Epithelial cell of prostate (primary cell): ENCODE results near the gene ATF4.

Source experiments
- DNase-seq: peaks from one replicate; pipeline ENCODE4 v3.0.0-alpha.2; 2011; ENCODE audit warnings: low read depth, low spot score
- H3K27ac ChIP-seq: fragments of 450-650 bp; 2 replicates; pipeline ENCODE4 v1.5.1; 2017; ENCODE audit warnings: mild to moderate bottlenecking

ATF4 gene

GRCh38 chr22:39546889-39547586 lies 26.7 kb downstream of the ATF4 start:
- DNase-seq = no peak
- no peak overlapping the region for H3K27ac ChIP-seq

- DNase-seq = no peak
- H3K27ac ChIP-seq = no peak overlapping the region
These were observed 27.2 kb downstream of the ATF4 start for GRCh38 chr22:39547587-39547947.

- no peak for DNase-seq
These were observed 33.1 kb downstream of the ATF4 start for GRCh38 chr22:39553429-39553828.

GRCh38 chr22:39554151-39554550 lies 33.8 kb downstream of the ATF4 start:
- H3K27ac ChIP-seq = no peak overlapping the region

More at GRCh38 chr22:39553429-39553828, 33.1 kb downstream of the ATF4 start:
- no peak overlapping the region for H3K27ac ChIP-seq

GRCh38 chr22:39556970-39557841 lies 36.8 kb downstream of the ATF4 start:
- no peak for DNase-seq
- H3K27ac ChIP-seq = no peak overlapping the region

More at GRCh38 chr22:39554151-39554550, 33.8 kb downstream of the ATF4 start:
- no peak for DNase-seq

GRCh38 chr22:39558254-39558727 lies 37.9 kb downstream of the ATF4 start:
- DNase-seq = no peak
- H3K27ac ChIP-seq = no peak overlapping the region

- DNase-seq = no peak
- H3K27ac ChIP-seq = no peak overlapping the region
These were observed 38.6 kb downstream of the ATF4 start for GRCh38 chr22:39558950-39559349.

- no peak overlapping the region for H3K27ac ChIP-seq
- no peak for DNase-seq
These were observed 39.2 kb downstream of the ATF4 start for GRCh38 chr22:39559456-39560105.

GRCh38 chr22:39560127-39560526 lies 39.8 kb downstream of the ATF4 start:
- no peak overlapping the region for H3K27ac ChIP-seq
- no peak for DNase-seq

GRCh38 chr22:39562839-39563489 lies 42.6 kb downstream of the ATF4 start:
- no peak for DNase-seq
- H3K27ac ChIP-seq = no peak overlapping the region

GRCh38 chr22:39563571-39564428 lies 43.4 kb downstream of the ATF4 start:
- no peak overlapping the region for H3K27ac ChIP-seq
- no peak for DNase-seq

GRCh38 chr22:39565414-39565944 lies 45.1 kb downstream of the ATF4 start:
- no peak for DNase-seq
- no peak overlapping the region for H3K27ac ChIP-seq

- no peak overlapping the region for H3K27ac ChIP-seq
- peak; percentile 12 for DNase-seq
These were observed 47.0 kb downstream of the ATF4 start for GRCh38 chr22:39567135-39567946.

GRCh38 chr22:39568278-39568981 lies 48.1 kb downstream of the ATF4 start:
- H3K27ac ChIP-seq = no peak overlapping the region
- no peak for DNase-seq

GRCh38 chr22:39569066-39569465 lies 48.7 kb downstream of the ATF4 start:
- DNase-seq = no peak
- no peak overlapping the region for H3K27ac ChIP-seq

- DNase-seq = no peak
- no peak overlapping the region for H3K27ac ChIP-seq
These were observed 49.9 kb downstream of the ATF4 start for GRCh38 chr22:39570226-39570625.

- no peak for DNase-seq
- no peak within 1 kb of the TSS for H3K27ac ChIP-seq
These were observed 50.3 kb downstream of the ATF4 start, which contains the start of gene CACNA1I for GRCh38 chr22:39570665-39571064. CACNA1I (plus strand) TSS chr22:39570753; CDS start chr22:39570753, 0 bp downstream.

GRCh38 chr22:39571538-39571937 lies 51.2 kb downstream of the ATF4 start:
- H3K27ac ChIP-seq = no peak overlapping the region
- no peak for DNase-seq
